Stimulated activated CD4-positive, alpha-beta T cell treated with anti-CD3 and anti-CD28 coated beads, Interleukin-15, amount 100 ng/mL, for 24 hours (primary cell): ENCODE results near the gene ADK.

Experiments
- DNase-seq: peaks from one replicate; pipeline ENCODE4 v3.0.0-alpha.2; 2020

The ADK gene

DNA sequence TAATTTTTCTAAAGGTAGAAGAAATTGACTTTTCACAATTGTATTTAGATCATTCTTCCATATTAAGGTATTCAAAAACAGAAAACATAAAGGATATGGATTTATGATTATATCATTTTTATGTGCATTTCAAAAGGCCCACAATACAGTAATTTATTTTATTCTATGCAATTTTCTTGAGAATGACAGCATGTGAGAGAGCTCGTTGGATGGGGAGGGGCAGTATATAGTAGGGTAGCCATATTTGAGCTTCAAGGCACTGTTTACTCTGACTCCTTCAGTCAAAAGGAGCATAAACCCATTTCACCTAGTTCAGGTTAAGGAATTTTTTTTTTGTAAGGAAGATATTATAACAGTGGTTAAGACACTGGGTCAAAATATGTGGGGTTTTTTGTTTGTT, 534.5 kb downstream of the ADK start:
- no peak for DNase-seq

DNA sequence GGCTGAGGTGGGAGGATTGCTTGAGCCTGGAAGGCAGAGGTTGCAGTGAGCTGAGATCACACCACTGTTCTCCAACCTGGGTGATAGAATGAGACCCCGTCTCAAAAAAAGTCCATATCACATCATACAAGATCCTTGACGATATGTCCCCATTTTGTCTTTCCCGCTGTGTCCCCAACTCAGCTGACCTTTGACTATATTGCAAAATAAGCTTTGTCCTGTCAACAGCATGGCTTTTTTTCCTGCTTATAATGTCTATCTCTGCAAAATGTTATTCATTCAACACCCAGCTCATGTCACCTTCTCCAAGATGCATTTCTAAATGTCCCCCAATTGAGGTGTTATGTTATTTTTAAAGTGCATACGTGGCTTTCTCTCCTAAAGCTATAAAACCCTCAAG, 539.4 kb downstream of the ADK start:
- DNase-seq: no peak

- DNase-seq: no peak
Measured at GRCh38 chr10:74691164-74691563, 540.1 kb downstream of the ADK start.

DNA sequence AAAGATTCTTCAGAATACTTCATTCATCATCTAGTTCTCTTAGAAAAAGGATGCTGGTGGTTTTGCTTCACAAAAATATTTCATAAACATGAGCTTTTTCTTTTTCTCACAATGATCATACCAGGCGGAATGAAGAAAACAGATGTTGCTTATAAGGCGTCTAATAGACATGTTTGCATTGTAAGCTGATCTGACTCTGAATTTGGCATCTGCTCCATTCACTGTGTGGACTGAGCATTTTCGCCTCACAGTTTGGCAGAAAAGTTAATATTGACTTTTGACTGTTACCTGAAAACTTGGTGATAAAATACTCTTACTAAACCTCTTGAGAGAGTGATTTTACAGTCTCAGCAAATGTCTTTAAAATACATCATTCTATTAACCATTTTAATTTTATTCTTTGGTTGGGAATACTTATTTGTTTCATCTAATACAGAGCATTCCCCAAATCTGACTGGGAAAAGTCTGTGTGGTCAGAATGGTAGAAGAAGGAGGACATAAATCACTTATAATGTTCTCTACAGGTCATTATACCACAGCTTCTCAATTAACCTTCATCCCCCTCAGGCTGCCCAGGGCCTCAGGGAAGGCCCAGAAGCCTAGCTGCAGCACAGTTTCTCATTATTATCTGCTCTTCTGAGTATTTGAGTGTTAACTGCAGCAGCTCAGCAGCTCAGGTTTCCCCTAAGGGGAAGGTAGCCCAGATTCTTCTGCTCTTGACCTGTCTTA, 553.8 kb downstream of the ADK start:
- no peak for DNase-seq

DNA sequence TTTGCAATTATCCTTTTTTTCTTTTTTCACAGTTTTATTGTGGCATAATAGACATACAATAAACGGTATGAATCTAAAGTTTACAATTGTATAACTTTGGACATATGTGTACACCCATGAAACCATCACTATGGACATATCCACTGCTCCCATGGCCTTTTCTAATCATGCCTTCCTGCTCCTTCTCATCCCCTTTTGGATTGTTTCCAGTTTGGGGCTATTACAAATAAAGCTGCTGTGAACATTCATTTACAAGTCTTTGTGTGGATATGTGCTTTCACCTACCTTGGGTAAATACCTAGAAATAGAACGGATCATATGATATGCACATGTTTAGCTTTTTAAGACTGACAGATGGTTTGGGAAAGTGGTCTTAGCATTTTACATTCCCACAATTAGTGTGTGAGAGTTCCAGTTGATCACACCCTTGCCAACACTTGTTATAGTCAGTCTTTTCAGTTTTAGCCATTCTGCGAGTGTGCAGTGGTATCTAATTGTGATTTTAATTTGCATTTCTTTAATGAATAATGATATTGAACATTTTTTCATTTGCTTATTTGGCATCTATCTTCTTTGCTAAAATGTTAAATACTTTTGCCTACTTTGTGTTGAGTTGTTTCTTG, 554.4 kb downstream of the ADK start:
- no peak for DNase-seq

DNA sequence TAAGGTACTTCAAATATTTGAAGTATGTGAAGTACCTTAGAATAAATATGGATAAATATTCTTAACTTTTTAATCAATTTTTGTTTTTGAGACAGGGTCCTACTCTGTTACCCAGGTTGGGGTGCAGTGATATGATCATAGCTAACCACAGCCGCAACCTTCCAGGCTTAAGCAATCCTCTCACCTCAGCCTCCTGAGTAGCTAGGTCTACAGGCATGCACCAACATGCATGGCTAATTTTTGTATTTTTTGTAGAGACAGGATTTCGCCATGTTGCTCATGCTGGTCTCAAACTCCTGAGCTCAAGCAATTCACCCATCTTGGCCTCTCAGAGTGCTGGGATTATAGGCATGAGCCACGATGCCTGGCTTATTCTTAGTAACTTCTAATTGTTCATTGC, 555.9 kb downstream of the ADK start:
- DNase-seq: no peak

DNA sequence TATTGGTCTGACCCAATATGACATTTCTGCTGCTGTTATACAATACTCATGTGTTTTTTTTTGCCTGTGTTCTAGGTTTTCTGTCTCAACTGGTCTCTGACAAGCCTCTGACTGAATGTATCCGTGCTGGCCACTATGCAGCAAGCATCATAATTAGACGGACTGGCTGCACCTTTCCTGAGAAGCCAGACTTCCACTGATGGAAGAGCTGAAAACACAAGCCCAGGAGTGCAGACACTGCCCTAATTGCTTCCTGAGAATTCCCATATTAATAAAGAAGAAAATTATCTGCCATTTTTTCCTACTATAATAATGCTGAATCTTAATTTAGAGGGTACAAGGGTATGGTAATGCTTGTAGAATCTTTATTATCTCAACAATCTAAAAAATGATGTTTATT, 557.2 kb downstream of the ADK start:
- no peak for DNase-seq

DNA sequence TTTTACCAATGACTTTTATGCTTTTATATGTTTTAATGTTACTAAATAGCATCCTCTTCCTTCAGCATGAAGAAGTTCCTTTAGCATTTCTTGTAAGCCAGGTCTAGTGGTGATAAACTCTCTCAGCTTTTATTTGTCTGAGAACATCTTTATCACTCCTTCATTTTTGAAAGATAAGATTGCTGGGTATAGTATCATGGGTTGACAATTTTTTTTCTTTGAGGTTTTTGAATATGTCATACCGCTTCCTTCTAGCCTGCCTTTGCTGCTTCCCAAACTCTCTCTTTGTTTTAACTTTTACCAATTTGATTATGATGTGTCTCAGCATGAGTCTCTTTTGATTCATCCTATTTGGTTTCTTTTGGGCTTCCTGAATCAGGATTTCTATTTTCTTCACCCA, 567.2 kb downstream of the ADK start:
- DNase-seq: no peak

DNA sequence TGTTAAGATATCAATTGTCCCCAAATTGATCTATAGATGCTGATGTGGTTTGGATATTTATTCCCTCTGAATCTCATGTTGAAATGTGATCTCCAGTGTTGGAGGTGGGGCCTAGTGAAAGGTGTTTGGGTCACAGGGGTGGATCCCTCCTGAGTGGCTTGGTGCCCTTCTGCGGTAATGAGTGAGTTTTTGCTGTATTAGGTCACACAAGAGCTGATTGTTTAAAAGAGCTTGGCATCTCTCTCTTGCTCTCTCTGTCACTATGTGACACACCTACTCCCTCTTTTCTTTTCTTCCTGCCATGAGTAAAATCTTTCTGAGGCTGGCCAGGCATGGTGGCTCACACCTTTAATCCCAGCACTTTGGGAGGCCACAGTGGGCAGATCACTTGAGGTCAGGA, 577.2 kb downstream of the ADK start:
- DNase-seq: no peak

DNA sequence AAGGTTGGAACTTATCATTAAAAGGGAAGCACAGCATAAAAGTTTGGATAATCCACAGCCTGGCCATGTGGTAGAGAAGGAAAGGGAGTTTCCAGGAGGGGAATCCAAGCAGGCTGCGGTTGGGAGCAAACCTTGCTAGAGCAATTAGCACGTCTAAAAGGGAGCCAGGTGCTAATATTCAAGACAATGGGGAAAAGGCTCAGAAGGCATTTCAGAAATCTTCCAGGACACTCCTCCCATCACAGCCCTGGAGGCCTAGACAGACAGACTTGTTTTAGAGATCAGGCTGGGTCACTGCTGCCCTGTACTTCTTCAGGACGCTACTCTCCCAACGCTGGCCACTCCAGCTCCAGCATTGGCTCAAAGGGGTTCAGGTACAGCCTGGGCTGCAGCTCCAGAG, 579.2 kb downstream of the ADK start:
- no peak for DNase-seq

GRCh38 chr10:74733612-74734011, 582.6 kb downstream of the ADK start:
- DNase-seq: no peak

- DNase-seq: no peak
Measured at GRCh38 chr10:74736029-74736428, 585.0 kb downstream of the ADK start.

DNA sequence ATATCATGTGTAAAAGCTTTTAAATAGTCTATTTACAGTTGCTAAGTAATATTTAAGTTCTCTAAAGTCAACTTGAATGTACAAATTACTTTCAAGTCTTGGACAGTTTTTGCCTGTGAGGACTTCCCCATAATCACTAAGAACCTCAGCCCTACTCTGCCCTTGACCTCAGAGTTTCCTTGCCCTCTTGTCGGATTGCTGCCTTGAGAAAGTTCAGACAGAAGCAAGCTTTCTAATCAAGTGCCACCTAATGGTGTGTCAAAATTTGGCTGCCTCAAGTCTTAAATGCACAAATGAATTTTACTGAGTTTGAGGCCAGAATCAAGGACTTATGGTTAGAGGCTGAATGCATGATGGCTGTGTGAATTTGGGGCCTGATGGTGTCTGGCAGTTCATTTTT, 587.0 kb downstream of the ADK start:
- no peak for DNase-seq

DNA sequence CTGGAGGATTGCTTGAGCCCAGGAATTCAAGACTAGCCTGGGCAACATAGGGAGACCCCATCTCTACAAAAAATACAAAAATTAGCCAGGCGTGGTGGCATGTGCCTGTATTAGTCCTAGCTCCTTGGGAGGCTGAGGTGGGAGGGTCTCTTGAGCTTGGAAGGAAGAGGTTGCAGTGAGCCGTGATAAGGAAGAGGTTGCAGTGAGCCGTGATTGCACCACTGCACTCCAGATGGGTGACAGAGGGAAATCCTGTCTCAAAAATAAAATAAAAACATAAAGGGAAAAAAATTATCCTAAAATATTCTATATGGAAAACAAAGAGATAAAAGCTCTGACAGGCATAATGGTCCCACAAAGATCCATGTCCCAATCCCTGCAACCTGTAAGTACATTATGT, 587.5 kb downstream of the ADK start:
- no peak for DNase-seq

DNA sequence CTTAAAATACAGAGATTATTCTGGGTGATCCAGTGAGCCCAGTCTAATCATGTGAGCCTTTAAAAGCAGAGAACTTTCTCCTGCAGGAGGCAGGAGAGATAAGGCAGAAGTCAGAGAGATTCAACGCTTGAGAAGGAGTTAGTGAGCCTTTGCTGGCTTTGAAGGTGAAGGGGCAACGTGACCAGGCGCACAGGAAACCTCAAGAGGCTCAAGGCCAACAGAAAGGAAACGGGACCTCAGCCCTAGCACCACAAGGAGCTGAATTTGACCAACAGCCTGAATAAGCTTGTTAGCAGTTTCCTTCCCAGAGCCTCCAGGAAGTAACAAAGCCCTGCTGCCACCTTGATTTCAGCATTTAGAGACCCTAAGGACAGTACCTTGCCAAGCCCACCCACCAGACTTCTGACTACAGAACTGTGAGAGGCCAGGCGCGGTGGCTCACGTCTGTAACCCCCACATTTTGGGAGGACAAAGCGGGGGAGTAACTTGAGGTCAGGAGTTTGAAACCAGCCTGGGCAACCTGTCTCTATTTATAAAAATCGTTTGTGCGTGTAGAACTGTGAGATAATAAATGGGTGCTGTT, 588.1 kb downstream of the ADK start:
- DNase-seq: no peak

- DNase-seq: no peak
Measured at GRCh38 chr10:74743401-74743800, 592.4 kb downstream of the ADK start.

DNA sequence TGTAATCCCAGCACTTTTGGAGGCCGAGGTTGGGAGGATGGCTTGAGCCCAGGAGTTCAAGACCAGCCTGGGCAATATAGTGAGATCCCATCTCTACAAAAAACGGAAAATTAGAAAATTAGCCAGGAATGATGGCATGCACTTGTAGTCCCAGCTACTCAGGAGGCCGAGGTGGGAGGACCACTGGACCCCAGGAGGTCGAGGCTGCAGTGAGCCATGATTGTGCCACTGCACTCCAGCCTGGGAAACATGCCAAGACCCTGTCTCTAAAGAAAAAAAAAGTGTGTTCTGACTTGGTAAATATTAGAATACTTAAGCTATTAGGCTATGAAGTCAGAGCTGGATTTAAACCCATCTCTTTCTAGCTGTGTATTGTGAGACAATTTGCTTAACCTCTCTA, 594.4 kb downstream of the ADK start:
- DNase-seq: no peak

DNA sequence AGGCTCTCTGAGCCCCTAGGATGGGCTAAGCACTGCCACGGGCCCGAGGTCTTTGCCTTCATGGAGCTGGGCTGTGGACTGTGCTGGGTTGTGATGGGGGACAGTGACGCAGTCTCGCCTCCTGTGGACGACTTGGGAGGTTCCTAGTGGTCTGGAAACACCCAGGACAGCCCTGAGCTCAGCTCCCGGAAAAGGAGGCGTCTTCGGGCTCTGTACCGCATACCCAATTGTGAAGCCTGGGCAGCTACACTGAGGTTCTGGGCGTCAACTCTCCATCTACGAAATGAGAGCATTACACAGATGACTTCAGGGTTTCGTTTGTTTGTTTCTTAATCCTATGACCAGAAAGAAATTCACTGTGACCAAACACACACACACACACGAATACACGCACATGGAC, 595.8 kb downstream of the ADK start:
- DNase-seq: no peak

- no peak for DNase-seq
Measured at GRCh38 chr10:74748468-74749031, 597.5 kb downstream of the ADK start.

DNA sequence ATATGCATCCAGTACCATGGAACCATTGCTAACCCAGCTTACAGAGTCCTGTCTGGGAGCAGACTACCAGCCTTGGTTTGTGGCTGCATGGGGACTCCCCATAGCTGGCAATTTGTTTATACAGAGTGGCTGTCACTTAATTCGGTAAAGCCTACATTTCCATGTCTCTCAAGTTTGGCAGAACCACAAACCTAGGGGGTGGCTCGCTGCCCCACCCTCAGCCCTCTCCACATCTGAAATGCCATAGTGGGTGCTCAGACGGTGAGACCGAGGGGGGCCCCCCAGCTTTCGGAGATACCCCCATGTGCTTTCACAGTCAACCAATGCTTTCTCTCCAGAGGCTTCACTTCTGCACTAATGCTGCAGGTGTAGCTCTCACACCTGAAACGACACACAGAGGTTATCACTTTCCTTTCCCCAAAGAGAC, 599.8 kb downstream of the ADK start:
- DNase-seq: no peak

- no peak for DNase-seq
Measured at GRCh38 chr10:74752371-74753040, 601.5 kb downstream of the ADK start.

DNA sequence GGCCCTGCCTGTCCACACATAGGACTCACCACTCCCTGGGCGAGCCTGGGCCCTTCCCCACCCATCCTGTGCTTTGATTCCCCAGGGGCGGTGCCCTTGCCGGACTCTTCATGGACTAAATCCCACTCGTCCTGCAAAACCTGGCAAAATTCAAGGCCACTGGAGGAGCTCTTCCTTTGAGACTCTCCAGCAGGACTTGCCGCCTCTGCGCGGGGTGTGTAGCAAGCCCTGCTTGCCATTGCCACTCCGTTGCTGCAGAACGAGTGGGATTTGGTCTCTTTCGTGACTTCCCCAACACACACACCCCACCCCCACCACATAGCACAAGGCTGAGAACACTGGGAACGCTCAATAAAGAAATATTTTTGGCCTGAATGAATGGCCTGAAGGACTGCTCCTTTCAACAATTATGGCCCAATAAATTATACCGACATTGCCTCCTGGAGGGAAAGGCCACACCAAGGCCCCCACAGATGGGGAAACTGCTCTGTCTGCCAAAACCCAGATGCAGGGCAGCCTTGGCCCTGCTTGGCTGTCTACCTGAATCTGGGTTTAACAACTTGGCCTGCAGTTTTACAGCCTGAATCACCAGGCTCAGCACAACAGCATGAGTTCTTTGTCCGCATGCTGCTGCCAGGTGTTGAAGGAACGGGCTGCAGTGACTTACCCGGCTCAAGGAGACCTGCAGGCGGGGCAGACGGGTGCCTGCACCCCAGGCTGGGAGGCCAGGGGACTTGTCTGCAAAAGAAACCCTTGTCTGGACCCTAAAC, 602.6 kb downstream of the ADK start:
- DNase-seq: no peak

DNA sequence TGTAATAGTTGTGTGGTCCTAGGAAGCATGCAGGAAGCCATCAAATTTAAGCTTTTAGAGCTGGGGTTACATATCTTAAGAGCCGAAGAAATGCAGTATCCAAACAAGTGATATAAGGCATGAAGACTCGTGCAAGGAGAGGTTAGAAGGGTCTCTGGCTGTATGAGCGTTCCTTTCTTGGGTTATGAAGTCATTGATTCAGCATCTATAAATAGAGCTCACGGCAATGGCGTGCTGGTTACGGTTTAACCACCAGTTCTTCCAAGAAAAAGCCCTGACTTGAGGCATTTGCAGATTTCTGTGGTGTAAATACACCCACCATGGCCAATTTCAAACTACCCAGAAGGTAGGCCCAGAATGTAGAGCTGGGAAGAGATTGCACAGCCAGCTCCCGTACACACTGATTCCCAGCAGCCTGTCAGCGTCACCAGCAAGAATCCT, 603.4 kb downstream of the ADK start:
- DNase-seq: no peak
